Prostate gland (tissue), 2 donors: Measurements from ENCODE around the gene SLC16A11.

Source experiments
- POLR2A ChIP-seq: fragments of 450-650 bp; IDR thresholded peaks from one replicate; pipeline ENCODE4 v1.6.1; 2016; ENCODE audit warnings: antibody characterized with exemption, mild to moderate bottlenecking
- POLR2AphosphoS5 ChIP-seq: sonication (generic); formaldehyde crosslinking; IDR thresholded peaks from one replicate; pipeline ENCODE4 v1.6.1; 2017; ENCODE audit warnings: antibody characterized with exemption
- TF ChIP-seq, protein P1 (sequence below), 4 experiments: fragments of 200-600 bp in 2 of 4; fragments of 450-650 bp in 2 of 4; sonication (generic) in 2 of 4; IDR thresholded peaks; 1 replicate in 3 of 4; 2 replicates in 1 of 4; pipeline ENCODE4 v1.5.1; 2016 to 2019; ENCODE audit warnings: antibody characterized with exemption in 4 of 4, mild to moderate bottlenecking in 2 of 4, moderate library complexity in 2 of 4

DNA sequence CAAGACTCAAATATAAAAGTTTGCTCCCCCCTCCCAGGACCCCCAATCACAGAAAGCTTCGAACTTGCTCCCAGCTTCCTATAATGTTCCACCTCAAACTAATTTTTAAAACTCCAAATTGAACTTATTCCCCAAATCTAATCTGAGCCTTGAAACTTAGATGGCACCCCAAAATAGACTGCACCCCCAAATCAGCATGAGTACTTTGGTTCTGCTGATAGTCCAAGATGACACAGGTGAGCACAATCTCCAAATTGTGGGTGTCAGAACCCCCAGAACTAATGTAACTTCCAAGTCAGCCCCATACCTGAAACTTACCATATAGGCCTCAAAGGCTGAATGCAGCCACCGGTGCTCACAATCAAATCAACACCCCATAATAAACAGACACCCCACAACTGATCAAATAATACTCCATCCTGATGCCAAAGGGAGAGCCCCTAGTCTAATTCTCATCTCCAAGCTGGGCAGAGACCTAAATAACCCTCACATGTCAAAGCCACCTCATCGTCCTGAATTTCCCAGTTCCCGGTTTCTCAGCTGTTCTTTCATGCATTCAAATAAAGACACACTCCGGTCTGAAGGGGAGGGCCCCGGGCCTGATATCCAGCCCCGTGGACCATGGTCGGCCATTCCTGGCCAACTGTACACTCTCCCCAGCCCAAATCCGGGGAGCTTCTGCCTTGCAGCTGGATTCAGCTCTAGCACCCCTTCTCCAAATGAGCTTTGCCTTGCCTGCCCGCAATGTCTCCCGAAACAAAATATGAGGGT lies 22.8 kb downstream of the SLC16A11 start:
- TF ChIP-seq POLR2A, result no peak
- TF ChIP-seq, protein P1, sequence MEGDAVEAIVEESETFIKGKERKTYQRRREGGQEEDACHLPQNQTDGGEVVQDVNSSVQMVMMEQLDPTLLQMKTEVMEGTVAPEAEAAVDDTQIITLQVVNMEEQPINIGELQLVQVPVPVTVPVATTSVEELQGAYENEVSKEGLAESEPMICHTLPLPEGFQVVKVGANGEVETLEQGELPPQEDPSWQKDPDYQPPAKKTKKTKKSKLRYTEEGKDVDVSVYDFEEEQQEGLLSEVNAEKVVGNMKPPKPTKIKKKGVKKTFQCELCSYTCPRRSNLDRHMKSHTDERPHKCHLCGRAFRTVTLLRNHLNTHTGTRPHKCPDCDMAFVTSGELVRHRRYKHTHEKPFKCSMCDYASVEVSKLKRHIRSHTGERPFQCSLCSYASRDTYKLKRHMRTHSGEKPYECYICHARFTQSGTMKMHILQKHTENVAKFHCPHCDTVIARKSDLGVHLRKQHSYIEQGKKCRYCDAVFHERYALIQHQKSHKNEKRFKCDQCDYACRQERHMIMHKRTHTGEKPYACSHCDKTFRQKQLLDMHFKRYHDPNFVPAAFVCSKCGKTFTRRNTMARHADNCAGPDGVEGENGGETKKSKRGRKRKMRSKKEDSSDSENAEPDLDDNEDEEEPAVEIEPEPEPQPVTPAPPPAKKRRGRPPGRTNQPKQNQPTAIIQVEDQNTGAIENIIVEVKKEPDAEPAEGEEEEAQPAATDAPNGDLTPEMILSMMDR (IDR thresholded peaks at IDR 0.05), result no peak
- TF ChIP-seq POLR2AphosphoS5, result no peak
